Lower lobe of right lung (tissue), 2 donors: Measurements from ENCODE around the gene P4HA1. TPM values are rescaled to one million over a fixed set of nuclear protein-coding genes. Genes with fewer than 3 reads are reported as not detected.

Source experiments
- ATAC-seq, 2 donors: fragments of 200-7000 bp; cut with Tn5 transposase; one replicate each; pipeline ENCODE4 v1.9.1; 2020 to 2022; ENCODE audit warnings: mild to moderate bottlenecking in 2 of 2, moderate library complexity in 2 of 2
- DNase-seq: peaks from one replicate; pipeline ENCODE4 v3.0.0-alpha.2; 2020
- H3K27ac ChIP-seq: fragments of 200-600 bp; one replicate; pipeline ENCODE4 v1.8.0; 2022
- H3K27me3 ChIP-seq: fragments of 200-600 bp; one replicate; pipeline ENCODE4 v1.8.0; 2022; ENCODE audit warnings: low read depth
- H3K36me3 ChIP-seq: fragments of 200-600 bp; one replicate; pipeline ENCODE4 v1.8.0; 2022; ENCODE audit warnings: mild to moderate bottlenecking
- H3K4me1 ChIP-seq: fragments of 200-600 bp; one replicate; pipeline ENCODE4 v1.8.0; 2022
- H3K4me3 ChIP-seq: fragments of 200-600 bp; one replicate; pipeline ENCODE4 v1.8.0; 2022; ENCODE audit warnings: mild to moderate bottlenecking
- H3K9me3 ChIP-seq: fragments of 200-600 bp; one replicate; pipeline ENCODE4 v1.8.0; 2022
- CTCF ChIP-seq: fragments of 200-600 bp; IDR thresholded peaks from one replicate; pipeline ENCODE4 v1.8.0; 2022; ENCODE audit warnings: antibody characterized with exemption, mild to moderate bottlenecking
- intact Hi-C: fragments of 100-400 bp; cut with DNase I; formaldehyde crosslinking; loops from one replicate; pipeline ENCODE4 v1.11.0; 2022
- total RNA-seq: library from RNA; stranded (reverse); fragmentation: NEBNext Ultra II Directional; extraction: Animal tissue kit (Norgen Biotek cat#: 25700); gene quantifications from one replicate; pipeline ENCODE4 v1.2.1, GENCODE V29; 2021
- donor health status: DM: no; HTN: yes; CAD: no; lungs with severe emphysema.

P4HA1 gene
- total RNA-seq, 1 donor from 2014 or later: 59.9 TPM

- DNase-seq (no peak), ATAC-seq (no peak)
- Histone ChIP-seq H3K27me3 (no peaks in the 10 kb centered on the region), H3K9me3 (no peaks in the 10 kb centered on the region), H3K27ac (no peak overlapping the region), H3K36me3 (peaks cover 25% of the 10 kb centered on the region), H3K4me3 (no peak overlapping the region), H3K4me1 (peaks cover 12% of the 10 kb centered on the region)
- no peak for TF ChIP-seq CTCF
- intact Hi-C loops: no loop called here
Observed at GRCh38 chr10:73021050-73021449, 75.6 kb downstream of the P4HA1 start.

- Histone ChIP-seq H3K9me3 (no peaks in the 10 kb centered on the region), H3K4me3 (no peak overlapping the region), H3K27me3 (no peaks in the 10 kb centered on the region), H3K36me3 (peaks cover 43% of the 10 kb centered on the region), H3K4me1 (peaks cover 12% of the 10 kb centered on the region), H3K27ac (no peak overlapping the region)
- intact Hi-C loops: no loop called here
- ATAC-seq (no peak), DNase-seq (no peak)
- TF ChIP-seq CTCF: no peak
Observed at GRCh38 chr10:73019100-73019499, 77.6 kb downstream of the P4HA1 start.

GRCh38 chr10:73018632-73019031 lies 78.0 kb downstream of the P4HA1 start:
- H3K27me3 ChIP-seq: no peaks in the 10 kb centered on the region
- H3K4me1 ChIP-seq: peaks cover 12% of the 10 kb centered on the region
- no peaks in the 10 kb centered on the region for H3K9me3 ChIP-seq
- no peak for DNase-seq
- intact Hi-C loops: no loop called here
- ATAC-seq: peak; percentile 7 to 17
- H3K36me3 ChIP-seq: peaks cover 48% of the 10 kb centered on the region
- no peak overlapping the region for H3K4me3 ChIP-seq
- H3K27ac ChIP-seq: no peak overlapping the region
- TF ChIP-seq CTCF: no peak

- peaks cover 12% of the 10 kb centered on the region for H3K4me1 ChIP-seq
- ATAC-seq: peak; percentile 75 to 84
- intact Hi-C loops: no loop called here
- H3K4me3 ChIP-seq: no peak overlapping the region
- H3K27me3 ChIP-seq: no peaks in the 10 kb centered on the region
- no peak for DNase-seq
- no peak for TF ChIP-seq CTCF
- peaks cover 54% of the 10 kb centered on the region for H3K36me3 ChIP-seq
- no peaks in the 10 kb centered on the region for H3K9me3 ChIP-seq
- no peak overlapping the region for H3K27ac ChIP-seq
Observed at GRCh38 chr10:73017955-73018480, 78.6 kb downstream of the P4HA1 start.

- intact Hi-C loops: no loop called here
- no peak for DNase-seq
- no peak for TF ChIP-seq CTCF
- H3K9me3 ChIP-seq: no peaks in the 10 kb centered on the region
- no peak for ATAC-seq
- peaks cover 62% of the 10 kb centered on the region for H3K36me3 ChIP-seq
- no peaks in the 10 kb centered on the region for H3K27me3 ChIP-seq
- H3K27ac ChIP-seq: no peak overlapping the region
- no peak overlapping the region for H3K4me3 ChIP-seq
- peaks cover 12% of the 10 kb centered on the region for H3K4me1 ChIP-seq
Observed at GRCh38 chr10:73015779-73016178, 80.9 kb downstream of the P4HA1 start.

- H3K36me3 ChIP-seq: peaks cover 56% of the 10 kb centered on the region
- no peak for ATAC-seq
- no peaks in the 10 kb centered on the region for H3K27me3 ChIP-seq
- no peak for TF ChIP-seq CTCF
- no peak overlapping the region for H3K27ac ChIP-seq
- intact Hi-C loops: no loop called here
- no peak for DNase-seq
- no peaks in the 10 kb centered on the region for H3K9me3 ChIP-seq
- H3K4me1 ChIP-seq: no peaks in the 10 kb centered on the region
- no peak overlapping the region for H3K4me3 ChIP-seq
Observed at GRCh38 chr10:73003822-73004221, 92.8 kb downstream of the P4HA1 start.
